Effector CD4-positive, alpha-beta T cell (primary cell): ENCODE measurements around the gene GNG2.

Experiments used
- DNase-seq: peaks from one replicate; pipeline ENCODE4 v3.0.0-alpha.2; 2020

Gene GNG2

GRCh38 chr14:51999084-51999483, 138.7 kb downstream of the GNG2 start:
- no peak for DNase-seq

GRCh38 chr14:52000019-52000582, 139.7 kb downstream of the GNG2 start:
- no peak for DNase-seq

- DNase-seq: no peak
These were observed 140.3 kb downstream of the GNG2 start for GRCh38 chr14:52000696-52001095.

GRCh38 chr14:52002542-52002941, 142.1 kb downstream of the GNG2 start:
- DNase-seq: no peak

- DNase-seq: no peak
These were observed 142.9 kb downstream of the GNG2 start for GRCh38 chr14:52003324-52003723.

GRCh38 chr14:52005625-52006024, 145.2 kb downstream of the GNG2 start:
- no peak for DNase-seq

GRCh38 chr14:52006361-52006760, 145.9 kb downstream of the GNG2 start:
- no peak for DNase-seq

- no peak for DNase-seq
These were observed 146.8 kb downstream of the GNG2 start for GRCh38 chr14:52007211-52007610.

- no peak for DNase-seq
These were observed 147.2 kb downstream of the GNG2 start for GRCh38 chr14:52007637-52008036.

- no peak for DNase-seq
These were observed 147.7 kb downstream of the GNG2 start for GRCh38 chr14:52008136-52008535.

- DNase-seq: no peak
These were observed 149.8 kb downstream of the GNG2 start for GRCh38 chr14:52010173-52010693.

GRCh38 chr14:52011523-52011922, 151.1 kb downstream of the GNG2 start:
- no peak for DNase-seq

GRCh38 chr14:52012635-52013034, 152.2 kb downstream of the GNG2 start:
- no peak for DNase-seq

- no peak for DNase-seq
These were observed 153.7 kb downstream of the GNG2 start for GRCh38 chr14:52013984-52014600.

GRCh38 chr14:52014601-52015267, 154.3 kb downstream of the GNG2 start:
- DNase-seq: no peak

- no peak for DNase-seq
These were observed 155.1 kb downstream of the GNG2 start for GRCh38 chr14:52015411-52016030.

- no peak for DNase-seq
These were observed 157.8 kb downstream of the GNG2 start for GRCh38 chr14:52018252-52018651.

- no peak for DNase-seq
These were observed 158.6 kb downstream of the GNG2 start for GRCh38 chr14:52018970-52019369.
